ENCODE results near the gene LRRC75B. TPM values are rescaled to one million over a fixed set of nuclear protein-coding genes. Genes with fewer than 3 reads are reported as not detected.
A peak's percentile ranks its signal among the peaks of the same experiment; 100 is the strongest.
"Not testable (repeated sequence)": the region's sequence is repeated elsewhere in the genome, so short reads cannot be mapped to it uniquely, and the experiment has no call there.

Gene LRRC75B
- total and polyA plus RNA-seq, 9 of the 15 experiments (the other 6 are each of a cell fraction or from before 2014, with no cell fraction given): 0.10 to 2.8 (median 1.0) TPM; not detected in 1

DNA sequence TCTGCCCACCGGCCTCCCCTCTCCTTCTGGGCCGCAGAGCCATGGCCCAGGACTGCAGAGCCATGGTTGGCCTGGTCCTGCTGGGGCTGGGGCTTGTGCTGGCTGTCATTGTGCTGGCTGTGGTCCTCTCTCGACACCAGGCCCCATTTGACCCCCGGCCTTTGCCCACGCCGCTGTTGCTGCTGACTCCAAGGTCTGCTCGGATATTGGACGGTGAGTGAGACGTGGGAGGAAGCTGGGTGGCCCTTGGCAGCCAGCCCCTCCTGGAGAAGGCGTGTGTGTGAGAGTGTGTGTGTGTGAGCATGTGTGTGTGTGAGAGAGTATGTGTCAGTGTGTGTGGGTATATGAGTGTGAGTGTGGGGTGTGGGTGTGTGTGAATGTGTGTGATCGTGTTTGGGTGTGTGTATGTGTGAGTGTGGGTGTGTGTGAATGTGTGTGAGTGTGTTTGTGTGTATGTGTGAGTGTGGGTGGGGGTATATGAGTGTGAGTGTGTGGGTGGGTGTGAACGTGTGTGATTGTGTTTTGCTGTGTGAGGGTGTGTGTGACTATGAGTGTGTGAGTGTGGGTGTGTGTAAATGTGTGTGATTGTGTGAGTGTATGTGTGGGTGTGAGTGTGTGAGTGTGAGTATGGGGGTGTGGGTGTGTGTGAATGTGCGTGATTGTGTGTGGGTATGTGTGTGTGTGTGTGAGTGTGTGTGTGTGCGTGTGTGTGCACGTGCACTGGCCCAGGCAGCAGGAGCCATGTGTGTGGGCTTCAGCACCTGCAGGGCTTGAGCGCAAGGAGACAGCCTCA lies 40.6 kb upstream of the LRRC75B start (continued):
- TF ChIP-seq, protein P1, sequence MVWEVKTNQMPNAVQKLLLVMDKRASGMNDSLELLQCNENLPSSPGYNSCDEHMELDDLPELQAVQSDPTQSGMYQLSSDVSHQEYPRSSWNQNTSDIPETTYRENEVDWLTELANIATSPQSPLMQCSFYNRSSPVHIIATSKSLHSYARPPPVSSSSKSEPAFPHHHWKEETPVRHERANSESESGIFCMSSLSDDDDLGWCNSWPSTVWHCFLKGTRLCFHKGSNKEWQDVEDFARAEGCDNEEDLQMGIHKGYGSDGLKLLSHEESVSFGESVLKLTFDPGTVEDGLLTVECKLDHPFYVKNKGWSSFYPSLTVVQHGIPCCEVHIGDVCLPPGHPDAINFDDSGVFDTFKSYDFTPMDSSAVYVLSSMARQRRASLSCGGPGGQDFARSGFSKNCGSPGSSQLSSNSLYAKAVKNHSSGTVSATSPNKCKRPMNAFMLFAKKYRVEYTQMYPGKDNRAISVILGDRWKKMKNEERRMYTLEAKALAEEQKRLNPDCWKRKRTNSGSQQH (CRISPR knock-in tag; IDR thresholded peaks at IDR 0.05): peak; percentile 87
- TF ChIP-seq, protein P2, sequence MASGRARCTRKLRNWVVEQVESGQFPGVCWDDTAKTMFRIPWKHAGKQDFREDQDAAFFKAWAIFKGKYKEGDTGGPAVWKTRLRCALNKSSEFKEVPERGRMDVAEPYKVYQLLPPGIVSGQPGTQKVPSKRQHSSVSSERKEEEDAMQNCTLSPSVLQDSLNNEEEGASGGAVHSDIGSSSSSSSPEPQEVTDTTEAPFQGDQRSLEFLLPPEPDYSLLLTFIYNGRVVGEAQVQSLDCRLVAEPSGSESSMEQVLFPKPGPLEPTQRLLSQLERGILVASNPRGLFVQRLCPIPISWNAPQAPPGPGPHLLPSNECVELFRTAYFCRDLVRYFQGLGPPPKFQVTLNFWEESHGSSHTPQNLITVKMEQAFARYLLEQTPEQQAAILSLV (tag; IDR thresholded peaks at IDR 0.05): peak; percentile 72; the same call in 1 of the 2 replicates
- peak in 1 of 2 experiments; percentile 34; a peak in 1 of 4 replicates for TF ChIP-seq TRIM24 (IDR thresholded peaks at IDR 0.05)
- peak in 1 of 2 experiments; percentile 90; a peak in 2 of 4 replicates for TF ChIP-seq KDM4B (IDR thresholded peaks at IDR 0.05; ENCODE audit: borderline replicate concordance in 2 of 2, low read depth in 1 of 2)
- TF ChIP-seq, protein P3, sequence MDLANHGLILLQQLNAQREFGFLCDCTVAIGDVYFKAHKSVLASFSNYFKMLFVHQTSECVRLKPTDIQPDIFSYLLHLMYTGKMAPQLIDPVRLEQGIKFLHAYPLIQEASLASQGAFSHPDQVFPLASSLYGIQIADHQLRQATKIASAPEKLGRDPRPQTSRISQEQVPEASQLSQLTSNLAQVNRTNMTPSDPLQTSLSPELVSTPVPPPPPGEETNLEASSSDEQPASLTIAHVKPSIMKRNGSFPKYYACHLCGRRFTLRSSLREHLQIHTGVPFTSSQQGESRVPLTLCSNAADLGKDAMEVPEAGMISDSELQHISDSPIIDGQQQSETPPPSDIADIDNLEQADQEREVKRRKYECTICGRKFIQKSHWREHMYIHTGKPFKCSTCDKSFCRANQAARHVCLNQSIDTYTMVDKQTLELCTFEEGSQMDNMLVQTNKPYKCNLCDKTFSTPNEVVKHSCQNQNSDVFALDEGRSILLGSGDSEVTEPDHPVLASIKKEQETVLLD (IDR thresholded peaks at IDR 0.05): peak; percentile 51; the same call in 1 of the 2 replicates
- TF ChIP-seq ZFX (CRISPR knock-in tag; IDR thresholded peaks at IDR 0.05): peak; percentile 35; the same call in 1 of the 2 replicates
- TF ChIP-seq ARID1B (IDR thresholded peaks at IDR 0.05): peak; percentile 44; the same call in 1 of the 2 replicates
- TF ChIP-seq, protein P4, sequence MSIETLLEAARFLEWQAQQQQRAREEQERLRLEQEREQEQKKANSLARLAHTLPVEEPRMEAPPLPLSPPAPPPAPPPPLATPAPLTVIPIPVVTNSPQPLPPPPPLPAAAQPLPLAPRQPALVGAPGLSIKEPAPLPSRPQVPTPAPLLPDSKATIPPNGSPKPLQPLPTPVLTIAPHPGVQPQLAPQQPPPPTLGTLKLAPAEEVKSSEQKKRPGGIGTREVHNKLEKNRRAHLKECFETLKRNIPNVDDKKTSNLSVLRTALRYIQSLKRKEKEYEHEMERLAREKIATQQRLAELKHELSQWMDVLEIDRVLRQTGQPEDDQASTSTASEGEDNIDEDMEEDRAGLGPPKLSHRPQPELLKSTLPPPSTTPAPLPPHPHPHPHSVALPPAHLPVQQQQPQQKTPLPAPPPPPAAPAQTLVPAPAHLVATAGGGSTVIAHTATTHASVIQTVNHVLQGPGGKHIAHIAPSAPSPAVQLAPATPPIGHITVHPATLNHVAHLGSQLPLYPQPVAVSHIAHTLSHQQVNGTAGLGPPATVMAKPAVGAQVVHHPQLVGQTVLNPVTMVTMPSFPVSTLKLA (conservative IDR thresholded peaks at IDR 0.05): 0 out of 4 replicates have a peak, but pooled peaks of 1 of the 2 experiments have one; percentile 24
- TF ChIP-seq SOX6 (IDR thresholded peaks at IDR 0.05): peak; percentile 22; the same call in 1 of the 2 replicates
- TF ChIP-seq TAL1 (IDR thresholded peaks at IDR 0.05): 0 out of 2 replicates have a peak, but pooled peaks have one; percentile 10
- TF ChIP-seq EP400 (IDR thresholded peaks at IDR 0.05): peak; percentile 36; the same call in 1 of the 2 replicates
- TF ChIP-seq NR2C1 (IDR thresholded peaks at IDR 0.05): peak; percentile 13; the same call in 1 of the 2 replicates
- TF ChIP-seq NR2C1 (tag; IDR thresholded peaks at IDR 0.05); JUND (IDR thresholded peaks at IDR 0.05; ENCODE audit: borderline replicate concordance, low read depth, low read length): not testable (repeated sequence)
- peak; percentile 84 for TF ChIP-seq CC2D1A (IDR thresholded peaks at IDR 0.05)
- peak; percentile 17; the same call in 1 of the 2 replicates for TF ChIP-seq ZEB2 (IDR thresholded peaks at IDR 0.05)
- TF ChIP-seq, protein P5, sequence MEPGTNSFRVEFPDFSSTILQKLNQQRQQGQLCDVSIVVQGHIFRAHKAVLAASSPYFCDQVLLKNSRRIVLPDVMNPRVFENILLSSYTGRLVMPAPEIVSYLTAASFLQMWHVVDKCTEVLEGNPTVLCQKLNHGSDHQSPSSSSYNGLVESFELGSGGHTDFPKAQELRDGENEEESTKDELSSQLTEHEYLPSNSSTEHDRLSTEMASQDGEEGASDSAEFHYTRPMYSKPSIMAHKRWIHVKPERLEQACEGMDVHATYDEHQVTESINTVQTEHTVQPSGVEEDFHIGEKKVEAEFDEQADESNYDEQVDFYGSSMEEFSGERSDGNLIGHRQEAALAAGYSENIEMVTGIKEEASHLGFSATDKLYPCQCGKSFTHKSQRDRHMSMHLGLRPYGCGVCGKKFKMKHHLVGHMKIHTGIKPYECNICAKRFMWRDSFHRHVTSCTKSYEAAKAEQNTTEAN (CRISPR knock-in tag; IDR thresholded peaks at IDR 0.05): peak; percentile 99
- peak; percentile 16; the same call in 1 of the 3 replicates for TF ChIP-seq JUND (tag; IDR thresholded peaks at IDR 0.05; ENCODE audit: borderline replicate concordance, low read depth, low read length)
- 0 out of 4 replicates have a peak, but pooled peaks of 1 of the 2 experiments have one; percentile 7 for TF ChIP-seq KDM1A (IDR thresholded peaks at IDR 0.05)
